Measurements from ENCODE around the gene GALNT18. TPM values are rescaled to one million over a fixed set of nuclear protein-coding genes. Genes with fewer than 3 reads are reported as not detected.

Gene GALNT18
- polyA plus RNA-seq, 1 donor (not counting 4 experiments of a cell fraction or from before 2014, with no cell fraction given), result 27.2 TPM

DNA sequence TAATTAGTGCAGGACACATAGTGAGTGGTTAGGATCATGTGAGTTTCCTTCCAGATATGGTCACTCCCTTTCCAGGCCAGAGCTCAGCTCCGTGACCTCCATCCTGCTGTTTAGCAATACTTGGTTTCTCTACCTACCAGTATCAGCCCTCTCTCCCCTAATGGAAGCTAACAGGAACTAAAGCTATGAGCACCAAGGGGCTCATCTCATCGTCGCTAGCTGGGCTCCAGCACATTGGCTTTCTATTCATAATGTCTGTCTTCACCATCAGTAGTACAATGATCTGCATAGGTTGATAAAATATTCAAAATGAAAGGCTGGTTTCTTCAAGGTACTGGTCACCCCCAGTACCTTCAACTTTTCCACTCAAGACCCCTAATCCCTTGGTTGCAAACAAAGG is 2.4 kb upstream of the GALNT18 start:
- no peak for FAIRE-seq
- dilution Hi-C loops (cut with MboI; ENCODE audit: extremely low pct_ligation_motif_present, low sequenced_read_pairs), result no loop called here

GRCh38 chr11:11622772-11623171 is 967 bp upstream of the GALNT18 start:
- TF ChIP-seq, protein P1, sequence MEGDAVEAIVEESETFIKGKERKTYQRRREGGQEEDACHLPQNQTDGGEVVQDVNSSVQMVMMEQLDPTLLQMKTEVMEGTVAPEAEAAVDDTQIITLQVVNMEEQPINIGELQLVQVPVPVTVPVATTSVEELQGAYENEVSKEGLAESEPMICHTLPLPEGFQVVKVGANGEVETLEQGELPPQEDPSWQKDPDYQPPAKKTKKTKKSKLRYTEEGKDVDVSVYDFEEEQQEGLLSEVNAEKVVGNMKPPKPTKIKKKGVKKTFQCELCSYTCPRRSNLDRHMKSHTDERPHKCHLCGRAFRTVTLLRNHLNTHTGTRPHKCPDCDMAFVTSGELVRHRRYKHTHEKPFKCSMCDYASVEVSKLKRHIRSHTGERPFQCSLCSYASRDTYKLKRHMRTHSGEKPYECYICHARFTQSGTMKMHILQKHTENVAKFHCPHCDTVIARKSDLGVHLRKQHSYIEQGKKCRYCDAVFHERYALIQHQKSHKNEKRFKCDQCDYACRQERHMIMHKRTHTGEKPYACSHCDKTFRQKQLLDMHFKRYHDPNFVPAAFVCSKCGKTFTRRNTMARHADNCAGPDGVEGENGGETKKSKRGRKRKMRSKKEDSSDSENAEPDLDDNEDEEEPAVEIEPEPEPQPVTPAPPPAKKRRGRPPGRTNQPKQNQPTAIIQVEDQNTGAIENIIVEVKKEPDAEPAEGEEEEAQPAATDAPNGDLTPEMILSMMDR (optimal IDR thresholded peaks at IDR 0.05 in 1 of 3, IDR thresholded peaks at IDR 0.05 in 1 of 3, conservative IDR thresholded peaks at IDR 0.05 in 1 of 3; ENCODE audit: extremely low read depth in 1 of 3, insufficient read depth in 2 of 3, low read length in 3 of 3), result no peak
- no peak for TF ChIP-seq EZH2 (IDR thresholded peaks at IDR 0.05; ENCODE audit: low read length)
- Histone ChIP-seq H3K9ac (ENCODE audit: control insufficient read depth, extremely low read depth, insufficient read depth, low read length) (no peak overlapping the region), H3K9me3 (ENCODE audit: control insufficient read depth, low read depth, low read length) (no peaks in the 10 kb centered on the region), H3K4me2 (ENCODE audit: control insufficient read depth, extremely low read depth, insufficient read depth, low read depth, low read length) (no peak overlapping the region), H3K36me3 (ENCODE audit: control insufficient read depth in 2 of 2, extremely low read depth in 1 of 2, insufficient read depth in 2 of 2, low read length in 2 of 2) (no peaks in the 10 kb centered on the region), H3K4me3 (ENCODE audit: control insufficient read depth in 2 of 3, extremely low read depth in 1 of 3, insufficient read depth in 2 of 3, low read depth in 1 of 3, low read length in 3 of 3) (no peak overlapping the region), H3K79me2 (ENCODE audit: control insufficient read depth, insufficient read depth, low read length) (peaks cover 36% of the 10 kb centered on the region), H3K9me1 (ENCODE audit: control insufficient read depth, extremely low read depth, insufficient read depth, low read length) (no peaks in the 10 kb centered on the region), H4K20me1 (ENCODE audit: control insufficient read depth, extremely low read depth, insufficient read depth, low read length) (peaks cover 5% of the 10 kb centered on the region), H3K27ac (ENCODE audit: control insufficient read depth, insufficient read depth, low read length) (no peak overlapping the region), H2AFZ (ENCODE audit: control insufficient read depth, low read length) (no peak overlapping the region), H3K4me1 (ENCODE audit: control insufficient read depth, extremely low read depth, insufficient read depth, low read length) (peaks cover 15% of the 10 kb centered on the region), H3K27me3 (ENCODE audit: control insufficient read depth, extremely low read depth, insufficient read depth, low read length) (no peaks in the 10 kb centered on the region)
- FAIRE-seq (no peak), DNase-seq (ENCODE audit: low read depth, low spot score) (no peak)
- dilution Hi-C loops (cut with MboI; ENCODE audit: extremely low pct_ligation_motif_present, low sequenced_read_pairs), result no loop called here

More for the DNA sequence above, 2.4 kb upstream of the GALNT18 start:
- H3K79me2 ChIP-seq (ENCODE audit: control insufficient read depth, insufficient read depth, low read length), result peaks cover 22% of the 10 kb centered on the region
- H3K36me3 ChIP-seq (ENCODE audit: control insufficient read depth in 2 of 2, extremely low read depth in 1 of 2, insufficient read depth in 2 of 2, low read length in 2 of 2), result no peaks in the 10 kb centered on the region
- peaks cover 13% of the 10 kb centered on the region for H3K4me1 ChIP-seq (ENCODE audit: control insufficient read depth, extremely low read depth, insufficient read depth, low read length)
- peaks cover 5% of the 10 kb centered on the region for H4K20me1 ChIP-seq (ENCODE audit: control insufficient read depth, extremely low read depth, insufficient read depth, low read length)
- H3K9me1 ChIP-seq (ENCODE audit: control insufficient read depth, extremely low read depth, insufficient read depth, low read length), result no peaks in the 10 kb centered on the region
- H3K4me3 ChIP-seq (ENCODE audit: control insufficient read depth in 2 of 3, extremely low read depth in 1 of 3, insufficient read depth in 2 of 3, low read depth in 1 of 3, low read length in 3 of 3), result no peak overlapping the region
- no peak overlapping the region for H3K9ac ChIP-seq (ENCODE audit: control insufficient read depth, extremely low read depth, insufficient read depth, low read length)
- H3K27me3 ChIP-seq (ENCODE audit: control insufficient read depth, extremely low read depth, insufficient read depth, low read length), result no peaks in the 10 kb centered on the region
- no peak for DNase-seq (ENCODE audit: low read depth, low spot score)
- H2AFZ ChIP-seq (ENCODE audit: control insufficient read depth, low read length), result no peak overlapping the region
- no peaks in the 10 kb centered on the region for H3K9me3 ChIP-seq (ENCODE audit: control insufficient read depth, low read depth, low read length)
- H3K4me2 ChIP-seq (ENCODE audit: control insufficient read depth, extremely low read depth, insufficient read depth, low read depth, low read length), result no peak overlapping the region
- TF ChIP-seq, protein P1 (optimal IDR thresholded peaks at IDR 0.05 in 1 of 3, IDR thresholded peaks at IDR 0.05 in 1 of 3, conservative IDR thresholded peaks at IDR 0.05 in 1 of 3; ENCODE audit: extremely low read depth in 1 of 3, insufficient read depth in 2 of 3, low read length in 3 of 3), result no peak
- TF ChIP-seq EZH2 (IDR thresholded peaks at IDR 0.05; ENCODE audit: low read length), result no peak
- H3K27ac ChIP-seq (ENCODE audit: control insufficient read depth, insufficient read depth, low read length), result no peak overlapping the region

Measured in keratinocyte (primary cell).